Dedifferentiated amniotic fluid mesenchymal stem cell (primary cell): ENCODE results near the gene FRAT1.

Source experiments
- DNase-seq: peaks from one replicate; pipeline ENCODE4 v3.0.0-alpha.2; 2016; ENCODE audit errors: extremely low spot score

Gene FRAT1

DNA sequence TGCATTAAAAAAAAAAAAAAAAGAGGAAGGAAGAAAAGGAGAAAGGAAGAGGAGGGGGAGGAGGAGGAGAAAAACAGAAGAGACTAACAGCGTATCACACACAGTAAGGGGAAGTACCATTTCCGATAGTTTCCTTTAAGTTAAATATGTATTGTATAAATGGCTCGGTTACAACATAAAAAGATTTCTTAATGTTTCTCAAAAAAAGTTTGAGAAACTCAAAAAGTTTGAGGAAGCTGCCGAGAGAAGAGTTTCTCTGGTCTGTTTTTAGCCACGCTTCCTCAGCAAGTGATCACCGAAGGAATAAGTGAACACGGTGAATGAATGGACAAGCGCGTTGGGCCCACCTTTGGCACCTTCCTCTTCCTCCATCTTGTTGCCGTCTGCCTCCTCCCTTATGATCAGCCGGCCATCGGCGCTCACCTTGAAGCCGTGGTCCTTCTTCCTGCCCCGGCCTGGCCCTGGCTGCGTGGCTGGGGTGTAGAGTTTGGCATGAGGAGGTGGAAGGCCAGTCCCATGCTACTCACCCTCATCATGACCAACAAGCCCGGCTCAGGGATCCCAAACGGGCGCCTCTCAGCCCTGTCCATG lies 46.8 kb downstream of the FRAT1 start:
- no peak for DNase-seq

DNA sequence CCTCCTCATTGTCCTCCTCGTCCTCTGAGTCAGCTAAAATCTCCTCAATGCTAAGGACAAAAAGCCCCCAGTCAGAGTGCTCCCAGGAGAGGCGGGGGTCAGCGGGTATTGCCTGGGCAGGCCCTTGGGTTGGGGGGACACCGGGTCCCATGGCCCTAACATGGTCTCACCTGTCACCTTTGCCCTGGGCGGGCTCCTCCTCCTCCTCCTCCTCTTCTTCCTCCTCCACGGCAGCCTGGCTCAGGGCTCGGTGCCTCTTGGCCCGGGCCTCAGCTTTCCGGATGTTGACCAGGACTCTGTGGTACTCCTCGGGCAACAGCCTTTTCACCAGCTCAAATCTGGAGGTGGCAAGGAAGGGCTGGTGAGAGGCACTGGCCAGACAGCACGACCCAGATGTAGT lies 47.5 kb downstream of the FRAT1 start:
- DNase-seq, result no peak

DNA sequence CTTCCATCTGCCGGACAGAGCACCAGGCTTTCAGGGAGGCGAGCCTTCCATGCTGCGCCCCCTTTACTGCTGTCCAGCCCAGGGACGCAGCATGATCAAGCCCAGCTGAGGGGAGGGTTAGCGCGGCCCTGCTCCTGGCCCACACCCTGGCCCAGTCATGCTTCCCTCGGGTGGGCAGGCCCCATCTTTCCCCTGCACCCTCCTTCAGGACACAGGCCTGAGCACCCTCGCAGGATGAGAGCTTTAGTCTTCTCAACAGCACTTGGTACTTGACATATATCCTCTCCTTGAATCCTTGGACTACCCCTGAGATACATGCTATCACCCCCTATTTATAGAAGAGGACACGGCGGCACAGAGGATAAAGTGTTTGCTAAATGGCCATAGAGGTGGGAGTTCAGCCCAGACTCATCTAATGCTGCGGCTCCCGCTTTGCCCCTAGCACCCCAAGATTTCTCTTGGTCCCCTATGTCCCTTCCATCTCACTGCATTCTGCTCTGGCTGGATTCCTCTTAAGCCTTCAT lies 48.1 kb downstream of the FRAT1 start:
- no peak for DNase-seq
